Ammon's horn (tissue), 1 donor: Measurements from ENCODE around the gene SRSF1.
"Not testable (repeated sequence)": the region's sequence is repeated elsewhere in the genome, so short reads cannot be mapped to it uniquely, and the experiment has no call there.

Experiments
- DNase-seq: peaks from one replicate; pipeline ENCODE4 v3.0.0-alpha.2; 2016; ENCODE audit warnings: low spot score

The SRSF1 gene

DNA sequence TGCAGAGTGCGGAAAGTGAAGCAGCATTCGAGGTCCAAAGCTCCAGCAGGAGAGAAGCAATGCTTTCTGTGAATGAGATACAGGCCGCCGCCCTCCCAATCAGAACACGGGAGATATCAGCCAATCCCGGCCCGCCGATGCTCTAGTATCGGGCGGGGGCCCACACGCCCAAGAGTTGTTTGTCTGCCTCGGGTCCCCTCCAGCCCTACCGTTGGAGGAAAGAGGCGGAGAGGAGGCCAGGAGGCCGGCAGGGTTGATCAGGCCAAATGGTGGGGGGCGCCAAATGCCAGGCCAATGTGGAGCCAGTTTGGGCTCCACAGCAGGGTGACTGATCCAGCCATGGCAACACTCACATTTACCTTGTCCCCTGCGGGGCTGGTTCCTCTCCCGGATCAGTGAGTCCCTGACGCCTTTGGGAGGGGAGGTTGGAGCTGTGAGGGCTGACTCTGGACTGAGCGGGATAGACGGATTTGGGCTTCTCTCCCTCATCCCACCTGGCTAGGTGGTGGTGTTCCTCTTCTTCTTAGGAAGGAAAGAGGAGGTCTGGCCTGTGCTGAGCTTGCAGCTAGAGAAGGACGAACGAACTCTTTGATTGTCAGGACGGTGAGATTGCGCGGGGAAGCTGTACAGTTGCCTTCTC is 41.4 kb downstream of the SRSF1 start:
- no peak for DNase-seq

GRCh38 chr17:57963149-57963511 is 43.9 kb downstream of the SRSF1 start:
- no peak for DNase-seq

- no peak for DNase-seq
Observed at GRCh38 chr17:57962279-57963148, 44.5 kb downstream of the SRSF1 start.

DNA sequence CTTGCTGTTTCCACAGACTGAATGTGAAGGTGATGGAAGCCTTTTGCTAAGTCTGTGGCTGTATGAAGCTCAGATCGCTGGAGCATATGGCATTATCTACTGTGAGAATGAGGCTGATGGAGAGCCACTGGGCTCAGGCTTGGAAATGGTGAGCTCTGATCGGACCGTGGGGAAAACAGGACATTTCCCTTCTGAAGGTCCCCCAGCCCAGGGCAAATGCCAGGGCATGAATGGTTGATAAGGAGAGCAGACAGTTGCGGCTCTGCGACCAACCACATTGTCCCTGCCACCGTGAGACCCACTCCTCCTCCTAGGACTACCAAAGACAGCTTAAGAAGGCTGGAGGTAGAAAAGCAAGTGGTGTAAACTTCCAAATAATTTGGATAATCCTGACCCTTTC is 47.1 kb downstream of the SRSF1 start:
- DNase-seq = no peak

DNA sequence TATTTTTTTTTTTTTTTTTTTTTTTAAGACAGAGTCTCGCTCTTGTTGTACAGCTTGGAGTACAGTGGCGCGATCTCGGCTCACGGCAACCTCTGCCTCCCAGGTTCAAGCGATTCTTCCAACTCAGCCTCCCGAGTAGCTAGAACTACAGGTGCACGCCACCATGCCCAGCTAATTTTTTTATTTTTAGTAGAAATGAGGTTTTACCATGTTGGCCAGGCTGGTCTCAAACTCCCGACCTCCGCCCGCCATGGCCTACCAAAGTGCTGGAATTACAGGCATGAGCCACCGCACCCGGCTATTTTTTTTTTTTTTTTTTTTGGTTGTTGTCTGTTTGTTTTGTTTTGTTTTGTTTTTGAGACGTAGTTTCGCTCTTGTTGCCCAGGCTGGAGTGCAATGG is 48.7 kb downstream of the SRSF1 start:
- not testable (repeated sequence) for DNase-seq

DNA sequence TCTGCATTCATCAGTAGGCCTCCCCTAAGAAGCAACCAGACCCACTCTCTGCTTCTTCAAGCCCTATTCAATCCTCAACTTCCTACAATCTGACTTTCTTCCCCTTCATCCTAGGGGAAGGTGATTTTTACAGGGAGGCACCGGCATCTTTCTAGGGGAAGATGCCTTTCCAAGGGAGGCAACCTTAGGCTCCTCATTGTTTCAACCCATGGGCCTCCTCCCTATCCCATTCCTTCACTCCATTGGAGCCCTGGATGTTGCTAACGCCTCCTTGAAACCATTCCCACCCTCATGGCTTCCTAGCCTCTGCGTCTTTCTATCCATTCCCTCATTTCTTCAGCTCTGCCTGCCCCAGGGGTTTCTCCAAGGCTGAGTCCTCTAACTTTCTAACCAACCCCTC is 49.2 kb downstream of the SRSF1 start:
- no peak for DNase-seq

GRCh38 chr17:57957120-57957850 is 49.8 kb downstream of the SRSF1 start:
- no peak for DNase-seq

DNA sequence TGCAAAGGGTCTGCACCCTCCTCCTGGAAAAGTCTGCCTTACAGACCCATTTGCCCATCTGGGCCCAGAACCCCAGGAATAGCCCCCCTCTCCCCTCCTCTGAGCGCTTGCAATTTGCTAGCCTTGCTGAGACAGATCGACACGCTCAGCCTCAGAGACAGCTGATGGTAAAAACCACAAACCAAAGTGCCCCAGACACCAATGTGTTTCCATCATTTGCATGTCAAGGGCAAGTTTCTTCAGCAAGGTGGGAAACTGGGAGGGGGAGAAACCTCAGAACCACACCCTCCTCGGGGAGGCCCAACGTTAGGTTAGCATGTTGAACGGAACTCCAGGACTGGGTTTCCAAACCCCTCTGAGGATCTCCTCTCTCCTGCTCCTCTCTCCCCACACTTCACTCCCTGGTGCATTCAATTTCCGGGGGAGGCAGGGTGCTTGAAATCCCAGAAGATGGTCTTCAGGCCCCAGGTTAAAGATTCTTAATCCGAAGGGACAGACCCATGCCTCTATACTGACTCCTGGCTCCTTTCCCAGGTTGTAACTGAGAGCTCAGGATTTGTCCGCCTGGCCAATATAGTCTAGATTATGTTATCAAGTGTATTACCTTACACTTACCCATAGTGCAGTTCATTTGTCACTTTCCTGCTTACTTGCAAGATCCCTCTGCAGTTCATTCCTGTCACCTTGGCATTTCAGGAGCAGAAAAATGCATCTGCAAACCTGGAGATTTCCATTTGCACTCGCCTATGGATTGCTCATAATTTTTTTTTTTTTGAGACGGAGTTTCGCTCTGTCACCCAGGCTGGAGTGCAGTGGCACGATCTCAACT is 50.5 kb downstream of the SRSF1 start:
- DNase-seq = no peak

- peak; percentile 80 for DNase-seq
Observed at GRCh38 chr17:57955183-57955931, 51.7 kb downstream of the SRSF1 start, which contains the start of gene CUEDC1. Gene CUEDC1 (minus strand): TSS chr17:57955412. CDS start chr17:57885564, 69,848 bp downstream.

DNA sequence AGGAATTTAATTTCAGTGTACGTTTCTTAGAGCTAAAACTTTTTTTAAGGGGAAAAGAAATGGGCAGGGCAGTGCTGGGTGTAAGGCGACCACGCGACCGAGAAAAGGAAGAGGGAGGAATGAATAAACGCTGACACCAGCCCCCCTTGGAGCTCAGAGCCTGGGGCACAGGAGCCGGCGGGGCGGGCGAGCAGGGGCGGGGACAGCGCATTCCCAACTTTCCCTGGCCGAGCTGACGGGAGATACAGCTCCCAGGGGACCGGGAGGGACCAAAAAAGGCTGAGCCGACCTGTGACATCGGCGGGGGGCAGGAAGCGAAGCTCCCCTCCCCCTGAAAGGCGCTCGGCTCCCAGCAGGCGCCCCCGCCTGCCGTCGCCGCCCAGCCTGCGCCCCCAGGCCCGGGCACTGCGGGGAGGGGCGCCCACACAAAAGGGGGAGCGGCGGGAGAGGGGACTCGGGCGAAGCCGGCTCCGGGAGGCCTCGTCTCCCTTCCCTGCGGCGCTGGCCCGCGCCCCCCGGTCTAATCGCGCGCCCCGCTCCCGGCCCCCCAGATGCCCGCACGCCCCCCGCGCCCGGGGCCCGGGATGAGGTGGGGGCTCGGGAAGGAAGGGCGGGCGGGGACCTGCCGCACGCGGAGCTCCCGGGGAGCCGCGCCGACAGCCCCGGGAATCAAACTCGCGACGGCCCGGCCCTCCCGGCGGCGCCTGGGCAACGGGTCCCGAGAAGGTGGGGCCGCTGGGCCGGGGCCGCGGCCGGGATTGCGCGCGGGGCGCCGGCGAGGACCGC is 52.5 kb downstream of the SRSF1 start:
- DNase-seq = peak; percentile 75

DNA sequence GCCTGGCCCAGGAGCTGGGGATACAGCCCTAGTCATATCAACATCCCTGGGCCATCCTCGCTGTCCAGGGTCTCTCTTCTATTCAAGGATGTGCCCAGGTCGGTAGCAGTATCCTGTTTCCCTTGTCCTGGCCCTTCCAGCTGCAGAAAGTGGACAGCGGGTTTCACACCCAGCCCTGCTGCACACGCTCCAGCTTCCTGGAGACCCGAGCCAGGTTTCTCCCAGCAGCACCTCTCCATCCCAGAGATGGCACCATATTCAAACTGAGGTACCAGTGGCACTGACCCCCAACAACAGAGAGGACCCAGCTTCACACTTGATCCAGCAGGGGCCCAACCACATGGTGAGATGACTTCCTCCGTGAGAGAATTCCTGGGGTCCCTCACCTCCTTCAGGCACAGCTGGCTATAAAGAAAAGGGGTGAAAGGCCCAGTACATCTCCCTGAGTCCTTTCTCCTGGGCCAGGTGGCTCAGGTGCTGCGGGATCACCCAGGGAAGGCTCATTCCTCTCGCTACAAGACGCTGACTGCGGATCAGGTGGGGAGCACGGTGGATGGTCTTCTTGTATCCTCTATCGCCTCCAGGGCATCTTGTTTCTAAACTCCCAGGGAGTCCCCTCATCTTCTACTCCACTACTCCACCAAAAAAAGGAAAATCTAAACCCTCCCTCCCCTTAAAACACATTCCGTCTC is 53.2 kb downstream of the SRSF1 start:
- no peak for DNase-seq
